ENCODE measurements around the gene TNNI3K. TPM values are rescaled to one million over a fixed set of nuclear protein-coding genes. Genes with fewer than 3 reads are reported as not detected.
A peak's percentile ranks its signal among the peaks of the same experiment; 100 is the strongest.

The TNNI3K gene
- total RNA-seq, 6 experiments from 2014 or later: 1.0 TPM; not detected in 5

GRCh38 chr1:74316302-74316701 is 81.1 kb downstream of the TNNI3K start:
- no peaks in the 10 kb centered on the region for H3K36me3 ChIP-seq
- no peak for ATAC-seq
- no peaks in the 10 kb centered on the region for H3K27me3 ChIP-seq
- 84% methylated on average over 2 of the region's 2 CpGs for WGBS (ENCODE audit: insufficient coverage, low coverage, low lambda C conversion rate, missing lambda C conversion rate)
- no peaks in the 10 kb centered on the region for H3K4me1 ChIP-seq
- DNase-seq: no peak
- no peak overlapping the region for H3K27ac ChIP-seq
- H3K4me3 ChIP-seq: no peak overlapping the region
- no peaks in the 10 kb centered on the region for H3K9me3 ChIP-seq
- TF ChIP-seq POLR2A (IDR thresholded peaks at IDR 0.05) (no peak), CTCF (IDR thresholded peaks at IDR 0.05) (no peak)
- intact Hi-C loops (cut with DNase I): no loop called here

- TF ChIP-seq POLR2A (IDR thresholded peaks at IDR 0.05) (no peak), CTCF (IDR thresholded peaks at IDR 0.05) (no peak)
- ATAC-seq: peak in 1 of 4 donors; percentile 77
- no peak overlapping the region for H3K4me3 ChIP-seq
- H3K27ac ChIP-seq: no peak overlapping the region
- DNase-seq: peak in 1 of 3 donors; percentile 16
- no peaks in the 10 kb centered on the region for H3K9me3 ChIP-seq
- no peaks in the 10 kb centered on the region for H3K36me3 ChIP-seq
- WGBS (ENCODE audit: insufficient coverage, low coverage, low lambda C conversion rate, missing lambda C conversion rate): 94% methylated on average over 3 of the region's 3 CpGs
- no peaks in the 10 kb centered on the region for H3K4me1 ChIP-seq
- no peaks in the 10 kb centered on the region for H3K27me3 ChIP-seq
- intact Hi-C loops (cut with DNase I): no loop called here
Measured at GRCh38 chr1:74317663-74318062, 82.5 kb downstream of the TNNI3K start.

- Histone ChIP-seq H3K9me3 (no peaks in the 10 kb centered on the region), H3K36me3 (no peaks in the 10 kb centered on the region), H3K4me3 (no peak overlapping the region), H3K27me3 (no peaks in the 10 kb centered on the region), H3K4me1 (no peaks in the 10 kb centered on the region), H3K27ac (no peak overlapping the region)
- no peak for ATAC-seq
- no peak for DNase-seq
- intact Hi-C loops (cut with DNase I): no loop called here
- WGBS (ENCODE audit: insufficient coverage, low coverage, low lambda C conversion rate, missing lambda C conversion rate): 45% methylated on average over 1 of the region's 1 CpG
- TF ChIP-seq POLR2A (IDR thresholded peaks at IDR 0.05) (no peak), CTCF (IDR thresholded peaks at IDR 0.05) (no peak)
Measured at GRCh38 chr1:74323937-74324473, 88.8 kb downstream of the TNNI3K start.

GRCh38 chr1:74324684-74325448 is 89.7 kb downstream of the TNNI3K start:
- H3K4me3 ChIP-seq: no peak overlapping the region

More at GRCh38 chr1:74324684-74325448, 89.7 kb downstream of the TNNI3K start:
- 62% methylated on average over 4 of the region's 6 CpGs for WGBS (ENCODE audit: insufficient coverage, low coverage, low lambda C conversion rate, missing lambda C conversion rate)
- Histone ChIP-seq H3K4me1 (no peaks in the 10 kb centered on the region), H3K36me3 (no peaks in the 10 kb centered on the region), H3K27ac (no peak overlapping the region), H3K27me3 (no peaks in the 10 kb centered on the region), H3K9me3 (no peaks in the 10 kb centered on the region)
- intact Hi-C loops (cut with DNase I): no loop called here
- TF ChIP-seq CTCF (IDR thresholded peaks at IDR 0.05) (no peak), POLR2A (IDR thresholded peaks at IDR 0.05) (no peak)
- DNase-seq (no peak), ATAC-seq (no peak)

Measured in right lobe of liver (tissue), 6 donors.